GM18868 (cell line): Measurements from ENCODE around the gene BOD1L2.

ENCODE experiments used
- ATAC-seq: cut with Tn5 transposase; IDR thresholded peaks from one replicate; pipeline ENCODE4 v1.9.1; 2021; ENCODE audit warnings: mild to moderate bottlenecking, moderate library complexity; ENCODE audit not compliant: unreplicated experiment

The BOD1L2 gene

DNA sequence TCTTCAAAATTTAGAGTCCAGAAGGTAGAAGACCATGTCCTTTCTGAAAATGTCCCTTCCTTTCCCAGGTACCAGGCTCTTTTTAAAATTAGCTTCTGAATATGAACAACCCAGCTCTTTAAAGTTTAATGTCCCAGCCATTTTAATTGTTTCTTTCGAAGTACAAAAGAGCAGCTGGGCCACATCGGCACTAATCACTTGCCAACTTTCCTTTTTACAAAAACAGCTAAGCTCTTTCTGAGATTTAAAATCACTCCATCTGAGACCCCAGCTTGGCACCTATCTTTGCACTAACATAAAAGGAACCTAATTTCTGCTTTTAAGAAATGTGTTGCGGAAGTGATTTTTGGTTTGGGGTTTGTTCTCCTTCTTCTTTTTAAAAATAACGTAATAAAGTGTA is 2.6 kb downstream of the BOD1L2 start:
- ATAC-seq = no peak

- ATAC-seq = no peak
Measured at GRCh38 chr18:57150081-57150480, 3.2 kb downstream of the BOD1L2 start.

GRCh38 chr18:57150828-57151227 is 3.9 kb downstream of the BOD1L2 start:
- ATAC-seq = no peak

- ATAC-seq = no peak
Measured at GRCh38 chr18:57154191-57154830, 7.4 kb downstream of the BOD1L2 start.

DNA sequence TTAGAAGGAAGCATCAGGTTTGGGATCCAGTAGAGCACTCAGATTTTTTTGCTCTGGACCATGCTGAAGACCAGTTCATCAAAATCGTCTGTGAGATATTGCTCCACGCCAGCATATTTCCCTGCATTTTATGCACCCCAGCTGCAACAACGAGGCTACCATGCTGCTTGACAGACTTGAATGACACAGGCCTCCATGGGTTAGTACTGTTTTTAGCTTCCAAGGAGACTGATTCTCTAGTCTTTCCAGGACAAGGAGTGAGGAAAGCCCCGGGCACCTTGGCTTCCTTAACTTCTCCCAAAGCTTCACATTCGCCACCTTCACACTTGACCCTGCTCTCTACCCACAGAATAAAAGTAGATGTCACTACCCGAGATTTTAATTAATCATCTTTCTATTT is 17.5 kb downstream of the BOD1L2 start:
- no peak for ATAC-seq

DNA sequence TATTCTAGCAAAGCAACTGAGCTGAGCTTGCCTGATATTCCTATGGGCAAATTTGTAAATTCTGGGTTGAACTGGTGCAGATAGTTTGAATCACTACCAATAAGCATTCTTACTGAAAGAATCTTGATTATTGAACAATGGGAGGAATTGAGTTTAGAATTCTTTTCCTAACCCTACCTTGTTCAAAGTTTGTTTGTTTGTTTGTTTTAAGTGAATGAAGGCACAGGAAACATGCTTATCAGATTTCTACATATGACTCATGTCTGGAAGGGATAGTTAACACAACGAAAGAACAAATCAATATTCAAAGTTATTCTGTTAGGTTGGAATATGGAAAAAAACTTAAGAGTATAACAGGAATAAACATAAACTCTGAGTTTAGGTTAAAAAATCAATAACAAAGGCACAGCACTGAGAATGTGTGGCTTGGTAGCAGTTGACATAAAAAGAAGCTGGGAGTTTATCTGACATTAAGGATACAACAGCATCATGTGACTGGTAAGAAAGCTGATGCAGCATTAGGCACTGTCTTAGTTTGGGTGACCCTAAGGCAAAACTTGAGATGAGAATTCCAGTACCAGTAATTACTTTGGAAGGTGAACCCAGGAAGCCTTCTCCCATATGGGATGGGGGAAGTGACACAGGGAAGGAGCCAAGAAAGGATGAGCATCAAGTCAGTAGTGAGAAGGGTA is 20.9 kb downstream of the BOD1L2 start:
- ATAC-seq = no peak

DNA sequence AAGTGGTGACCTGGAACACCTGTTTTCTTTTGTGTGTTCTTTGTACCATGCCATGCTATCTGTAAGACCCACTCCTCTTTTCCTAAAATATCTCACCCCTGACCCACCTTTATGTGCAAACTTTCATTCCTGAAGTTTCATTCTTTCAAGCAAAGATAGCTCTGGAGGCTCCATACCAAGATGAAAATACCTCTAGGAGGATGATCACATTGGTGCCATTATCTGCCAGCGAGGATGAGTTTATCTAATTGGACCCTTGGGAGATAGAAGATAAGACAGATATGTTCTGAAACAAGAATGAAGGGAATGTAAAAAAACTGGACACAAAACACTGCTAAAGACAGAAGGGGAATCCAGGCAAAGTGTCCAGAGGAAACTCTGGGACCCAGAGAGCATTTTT is 24.1 kb downstream of the BOD1L2 start:
- ATAC-seq = no peak

GRCh38 chr18:57175532-57175931 is 28.6 kb downstream of the BOD1L2 start:
- ATAC-seq = no peak

- ATAC-seq = no peak
Measured at GRCh38 chr18:57185434-57185833, 38.5 kb downstream of the BOD1L2 start.

DNA sequence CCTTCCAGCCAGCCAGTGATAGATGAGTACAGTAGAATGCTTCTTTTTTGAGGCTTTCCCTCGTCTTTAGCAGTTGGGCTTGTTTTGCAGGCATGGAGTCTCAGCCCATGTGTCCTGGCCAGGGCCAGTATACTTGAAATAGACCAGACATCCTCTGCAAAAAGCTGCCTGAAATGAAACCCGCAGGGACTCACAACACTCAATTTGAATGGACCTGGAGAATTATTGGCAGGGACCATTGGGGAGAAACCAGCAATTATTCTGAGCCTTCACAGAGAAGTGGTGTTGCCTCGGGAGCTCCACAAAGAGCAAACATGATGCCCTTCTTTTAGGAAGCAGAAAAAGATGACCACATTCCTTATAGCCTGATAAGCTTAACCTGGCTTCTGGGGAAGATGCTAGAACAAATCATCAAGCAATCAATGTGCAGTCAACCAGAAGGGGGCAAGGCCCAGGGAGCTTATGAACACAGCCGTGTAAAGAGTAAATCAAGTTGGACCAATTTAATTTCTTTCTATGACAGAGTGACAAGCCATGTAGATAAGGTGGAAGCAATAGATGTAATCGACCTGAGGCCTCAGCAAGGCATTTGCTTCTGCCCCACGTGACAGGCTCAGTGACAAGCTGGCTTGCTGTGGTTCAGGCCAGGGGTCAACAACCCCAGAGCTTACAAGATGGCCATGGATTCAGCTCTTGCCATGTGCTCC is 42.1 kb downstream of the BOD1L2 start:
- ATAC-seq = no peak

DNA sequence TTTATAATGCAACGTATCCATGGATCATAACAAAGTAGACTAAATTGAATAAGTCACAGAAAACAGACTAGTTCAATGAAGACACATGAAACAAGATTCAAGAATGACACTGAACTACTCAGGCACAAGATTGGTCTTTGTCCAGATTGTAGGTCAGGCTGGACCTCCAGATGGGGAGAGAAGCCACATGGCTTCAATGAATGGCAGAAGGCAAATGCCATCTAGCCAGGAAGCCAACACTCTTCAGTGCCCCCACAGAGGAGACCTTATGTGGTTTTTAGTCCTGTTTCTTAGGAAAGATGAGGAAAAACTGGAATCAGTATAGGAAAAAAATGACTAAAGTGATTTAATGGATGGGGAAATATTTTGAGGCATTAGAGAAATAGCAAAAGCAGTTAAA is 43.1 kb downstream of the BOD1L2 start:
- ATAC-seq = no peak

DNA sequence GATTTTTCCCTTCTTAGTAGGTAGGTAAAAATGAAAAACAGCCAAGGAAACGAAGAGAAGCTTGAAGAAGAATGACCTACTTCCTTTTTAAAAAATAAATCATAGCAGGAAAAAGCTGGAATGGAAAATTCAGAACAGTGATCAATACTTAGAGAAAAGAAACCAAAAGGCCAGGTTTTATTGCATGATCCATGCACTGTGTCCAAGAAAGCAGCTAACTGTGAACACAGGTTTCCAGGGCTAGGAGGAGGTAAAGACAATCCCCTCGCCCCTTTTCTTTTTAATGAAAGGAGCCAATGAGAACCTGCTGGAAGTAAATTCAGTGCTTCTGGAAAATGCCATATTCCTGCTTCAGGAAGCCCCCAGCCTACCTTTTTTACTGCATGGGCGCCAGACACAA is 47.2 kb downstream of the BOD1L2 start:
- no peak for ATAC-seq

- no peak for ATAC-seq
Measured at GRCh38 chr18:57194622-57195021, 47.7 kb downstream of the BOD1L2 start.

DNA sequence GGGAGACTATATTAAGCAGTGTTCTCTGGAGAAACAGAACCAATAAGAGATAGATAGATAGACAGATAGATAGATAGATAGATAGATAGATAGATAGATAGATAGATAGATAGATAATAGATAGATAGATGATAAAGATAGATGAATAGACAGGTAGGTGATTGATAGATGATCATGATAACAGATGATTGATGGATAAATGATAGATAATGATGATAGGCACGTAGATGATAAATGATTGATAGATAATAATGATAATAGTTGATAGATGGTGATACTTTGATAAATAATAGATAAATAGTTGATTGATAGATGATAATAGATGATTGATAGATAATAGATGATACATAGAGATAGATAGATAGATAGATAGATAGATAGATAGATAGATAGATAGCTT is 48.5 kb downstream of the BOD1L2 start:
- ATAC-seq = no peak

GRCh38 chr18:57197261-57197660 is 50.4 kb downstream of the BOD1L2 start:
- ATAC-seq = no peak

GRCh38 chr18:57198073-57198472 is 51.2 kb downstream of the BOD1L2 start:
- ATAC-seq = no peak
